Epithelial cell of alveolus of lung (primary cell): ENCODE measurements around the gene DZIP1L. TPM values are rescaled to one million over a fixed set of nuclear protein-coding genes. Genes with fewer than 3 reads are reported as not detected.

ENCODE experiments used
- total RNA-seq: library from RNA; depleted of rRNA; stranded (reverse); fragments of >200 nt; gene quantifications from 2 replicates; pipeline ENCODE4 v1.2.1, GENCODE V29; 2015

Gene DZIP1L, protein sequence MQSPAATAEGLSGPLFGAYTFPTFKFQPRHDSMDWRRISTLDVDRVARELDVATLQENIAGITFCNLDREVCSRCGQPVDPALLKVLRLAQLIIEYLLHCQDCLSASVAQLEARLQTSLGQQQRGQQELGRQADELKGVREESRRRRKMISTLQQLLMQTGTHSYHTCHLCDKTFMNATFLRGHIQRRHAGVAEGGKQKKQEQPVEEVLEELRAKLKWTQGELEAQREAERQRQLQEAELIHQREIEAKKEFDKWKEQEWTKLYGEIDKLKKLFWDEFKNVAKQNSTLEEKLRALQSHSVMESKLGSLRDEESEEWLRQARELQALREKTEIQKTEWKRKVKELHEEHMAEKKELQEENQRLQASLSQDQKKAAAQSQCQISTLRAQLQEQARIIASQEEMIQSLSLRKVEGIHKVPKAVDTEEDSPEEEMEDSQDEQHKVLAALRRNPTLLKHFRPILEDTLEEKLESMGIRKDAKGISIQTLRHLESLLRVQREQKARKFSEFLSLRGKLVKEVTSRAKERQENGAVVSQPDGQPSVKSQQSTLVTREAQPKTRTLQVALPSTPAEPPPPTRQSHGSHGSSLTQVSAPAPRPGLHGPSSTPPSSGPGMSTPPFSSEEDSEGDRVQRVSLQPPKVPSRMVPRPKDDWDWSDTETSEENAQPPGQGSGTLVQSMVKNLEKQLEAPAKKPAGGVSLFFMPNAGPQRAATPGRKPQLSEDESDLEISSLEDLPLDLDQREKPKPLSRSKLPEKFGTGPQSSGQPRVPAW
- total RNA-seq, result 4.3 and 13.3 TPM in 2 replicates

DNA sequence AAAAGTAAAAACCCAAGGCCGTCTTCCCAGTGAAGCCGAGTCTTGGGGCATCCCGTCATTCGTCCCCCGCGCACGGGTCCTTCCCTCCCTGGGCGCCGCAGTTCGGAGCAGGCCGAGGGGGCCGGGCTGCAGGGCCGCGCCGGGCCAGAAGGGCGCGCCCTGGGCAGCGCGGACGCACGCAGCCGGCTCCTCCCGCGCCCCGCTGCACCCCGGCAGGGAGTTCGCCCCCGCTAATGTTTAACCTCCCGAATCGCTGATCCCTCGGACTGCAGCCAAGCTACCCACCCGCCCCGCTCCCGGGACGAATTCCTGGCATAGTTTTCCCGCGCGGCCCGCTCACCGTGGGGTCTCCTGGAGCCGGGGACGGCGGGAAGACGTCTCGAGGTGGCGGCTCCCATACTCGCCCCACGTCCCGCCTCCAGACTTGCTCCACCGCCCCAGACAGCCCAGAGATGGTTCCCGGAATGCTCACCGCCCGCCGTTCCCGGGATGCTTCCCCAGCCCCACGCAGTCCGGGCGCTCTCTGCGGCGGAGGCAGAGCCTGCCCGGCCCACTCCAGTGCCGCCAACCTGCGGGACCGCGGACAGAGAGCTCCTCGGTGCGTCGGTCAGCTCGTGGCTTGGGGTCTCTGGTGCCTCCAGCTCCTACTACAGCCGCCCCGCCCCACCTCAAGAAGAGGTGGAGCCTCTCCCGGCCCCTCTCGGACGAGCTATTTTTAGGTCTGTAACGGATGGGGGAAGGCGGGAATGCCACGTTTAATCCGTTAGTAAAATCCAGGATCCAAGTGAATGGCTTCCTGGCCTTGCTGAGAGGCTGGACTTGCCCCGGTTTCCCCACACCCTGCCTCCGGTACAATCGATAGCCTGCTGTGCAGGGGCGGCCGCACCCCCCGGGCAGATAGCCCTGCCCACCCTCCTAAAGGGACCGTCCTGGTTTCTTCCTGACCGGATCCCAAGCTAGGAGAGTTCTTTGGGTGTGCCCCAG, at the start of gene DZIP1L:
Gene DZIP1L, minus strand, starts transcription at position 621 of the 984 bp plus-strand sequence. CDS start 11,637 bp downstream, outside the sequence.

DNA sequence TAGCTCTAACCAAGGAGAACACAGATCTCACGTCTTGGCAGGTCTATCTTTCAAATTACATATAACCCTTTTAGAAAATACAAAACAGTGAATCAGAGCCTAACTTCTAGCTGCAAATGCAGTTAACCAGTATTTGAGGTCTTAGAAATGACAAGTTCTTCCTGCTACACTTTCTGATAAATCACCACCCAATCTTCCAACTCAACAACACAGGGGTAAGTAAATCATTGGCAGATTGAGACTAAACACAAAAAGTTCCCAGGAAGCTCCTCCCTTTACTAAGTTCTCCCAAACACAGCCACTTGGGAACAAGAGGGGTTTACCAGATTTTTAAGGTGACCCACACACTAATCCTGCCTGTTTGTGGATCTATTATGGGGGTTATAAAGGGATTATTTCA, 16.8 kb upstream of the DZIP1L start, which contains the start of gene A4GNT:
Gene A4GNT, minus strand, starts transcription at position 152 of the 400 bp plus-strand sequence. CDS start 1,134 bp downstream, outside the sequence.

Other genes with a start within 250 kb of the DZIP1L start
- not detected in 2 replicates for gene CLDN18, start 105.4 kb downstream of the DZIP1L start, total RNA-seq
- gene A4GNT, start 16.8 kb upstream of the DZIP1L start, total RNA-seq, result not detected in 2 replicates
- gene DBR1, start 59.3 kb upstream of the DZIP1L start, total RNA-seq, result 9.7 and 14.0 TPM in 2 replicates
- gene ARMC8, start 71.7 kb upstream of the DZIP1L start, total RNA-seq, result 26.2 and 39.8 TPM in 2 replicates
- gene NME9, start 214.2 kb upstream of the DZIP1L start, total RNA-seq, result not detected in 2 replicates
- 25.1 and 83.3 TPM in 2 replicates for gene MRAS, start 233.0 kb upstream of the DZIP1L start, total RNA-seq